ENCODE data around the gene HDHD5.

Gene HDHD5

GRCh38 chr22:17091851-17092250 lies 67.2 kb downstream of the HDHD5 start:
- Histone ChIP-seq H3K27ac (ENCODE audit: low read depth, low read length) (no peak overlapping the region), H3K9me3 (ENCODE audit: control insufficient read depth, insufficient read depth, low read length) (no peaks in the 10 kb centered on the region)

DNA sequence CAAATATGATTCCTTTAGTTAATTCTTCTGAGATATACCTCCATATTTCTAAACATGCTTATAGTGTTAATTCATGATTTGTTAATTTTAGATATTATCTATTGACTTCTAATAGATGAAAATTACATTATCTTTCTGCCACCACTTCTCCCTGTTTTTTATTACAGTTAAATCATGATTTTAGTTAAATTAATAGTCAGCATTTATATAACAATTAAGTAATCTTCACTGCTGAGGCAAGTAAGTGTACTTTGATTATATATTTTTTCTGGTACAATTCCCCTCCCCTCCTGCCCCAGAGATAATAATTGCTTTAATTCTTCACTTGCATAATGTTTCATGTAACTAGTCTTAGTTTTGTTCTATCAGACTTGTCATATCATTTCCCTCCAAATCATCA lies 68.5 kb downstream of the HDHD5 start:
- H3K9ac ChIP-seq (ENCODE audit: low read depth, low read length): no peak overlapping the region
- H3K9me3 ChIP-seq (ENCODE audit: control insufficient read depth, insufficient read depth, low read length): no peaks in the 10 kb centered on the region
- no peak overlapping the region for H3K4me3 ChIP-seq (ENCODE audit: low read depth, low read length)
- H3K4me1 ChIP-seq (ENCODE audit: control insufficient read depth, insufficient read depth, low read length): 0 out of 2 replicates have a peak, but pooled peaks cover 5% of the 10 kb centered on the region
- no peak overlapping the region for H3K27ac ChIP-seq (ENCODE audit: low read depth, low read length)
- H3K27me3 ChIP-seq (ENCODE audit: control insufficient read depth, insufficient read depth, low read length): peaks cover 19% of the 10 kb centered on the region
- H3K36me3 ChIP-seq (ENCODE audit: control insufficient read depth, insufficient read depth, low read length): no peaks in the 10 kb centered on the region

More at GRCh38 chr22:17091851-17092250, 67.2 kb downstream of the HDHD5 start:
- Histone ChIP-seq H3K9ac (ENCODE audit: low read depth, low read length) (no peak overlapping the region), H3K27me3 (ENCODE audit: control insufficient read depth, insufficient read depth, low read length) (peaks cover 6% of the 10 kb centered on the region), H3K4me1 (ENCODE audit: control insufficient read depth, insufficient read depth, low read length) (0 out of 2 replicates have a peak, but pooled peaks cover 5% of the 10 kb centered on the region), H3K36me3 (ENCODE audit: control insufficient read depth, insufficient read depth, low read length) (no peaks in the 10 kb centered on the region), H3K4me3 (ENCODE audit: low read depth, low read length) (no peak overlapping the region)
